K562 (cell line): Measurements from ENCODE around the gene SLC39A11.

ENCODE experiments used
- ATF1 ChIP-seq, 2 experiments: fragments of 450-650 bp in 1 of 2; IDR thresholded peaks; 2 replicates each; pipeline ENCODE4 v1.6.1; 2016; ENCODE audit warnings: missing compliant biosample characterization in 1 of 2, missing genetic modification characterization in 1 of 2
- BRF1 ChIP-seq: IDR thresholded peaks from 3 replicates; pipeline ENCODE4 v1.6.1; 2011; ENCODE audit warnings: borderline replicate concordance, mild to moderate bottlenecking; ENCODE audit not compliant: insufficient read length; ENCODE audit errors: extremely low read depth
- EP300 ChIP-seq: IDR thresholded peaks from 2 replicates; pipeline ENCODE4 v1.6.1; 2012; ENCODE audit warnings: low read length, improper control_type of control experiment
- EZH2 ChIP-seq: IDR thresholded peaks from 2 replicates; pipeline ENCODE4 v1.6.1; 2012; ENCODE audit warnings: low read depth, mild to moderate bottlenecking, inconsistent platforms, low read length, borderline replicate concordance
- HDAC8 ChIP-seq: fragments of 450-650 bp; IDR thresholded peaks from 2 replicates; pipeline ENCODE4 v1.6.1; 2016; ENCODE audit warnings: mild to moderate bottlenecking, missing genetic modification characterization, moderate library complexity, missing compliant biosample characterization
- MYC ChIP-seq, 2 experiments: fragments of 250-450 bp in 1 of 2; sonication (Bioruptor Pico) in 1 of 2; IDR thresholded peaks; 2 replicates each; pipeline versions ENCODE4 v1.5.1 to v1.6.1; 2012 to 2021; ENCODE audit warnings: low read depth in 2 of 2, borderline replicate concordance in 1 of 2, improper control_type of control experiment in 1 of 2, low read length in 1 of 2, mild to moderate bottlenecking in 1 of 2, moderate library complexity in 1 of 2
- POLR2A ChIP-seq: fragments of 450-650 bp; conservative IDR thresholded peaks from 2 replicates; pipeline ENCODE4 v1.6.1; 2016
- ZC3H11A ChIP-seq: IDR thresholded peaks from 2 replicates; pipeline ENCODE4 v1.6.1; 2012; ENCODE audit warnings: low read depth, low read length, improper control_type of control experiment
- ZNF274 ChIP-seq: IDR thresholded peaks from 2 replicates; pipeline ENCODE4 v1.6.1; 2011; ENCODE audit warnings: low read depth, mild to moderate bottlenecking, low read length, moderate library complexity, borderline replicate concordance
- TF ChIP-seq, protein P1 (sequence below), 3 experiments: IDR thresholded peaks in 2 of 3; conservative IDR thresholded peaks in 1 of 3; 2 replicates each; pipeline ENCODE4 v1.5.1; 2011 to 2012; ENCODE audit warnings: low read length in 3 of 3, mild to moderate bottlenecking in 3 of 3, control low read depth in 2 of 3, improper control_type of control experiment in 1 of 3, inconsistent platforms in 1 of 3, low read depth in 1 of 3, mixed read lengths in 1 of 3, moderate library complexity in 1 of 3; ENCODE audit not compliant: insufficient read depth in 2 of 3
- TF ChIP-seq, protein P2 (sequence below): sonication (generic); formaldehyde crosslinking; IDR thresholded peaks from 2 replicates; pipeline ENCODE4 v1.4.0; 2020; ENCODE audit warnings: mild to moderate bottlenecking, missing genetic modification reagents
- TF ChIP-seq, protein P3 (sequence below): IDR thresholded peaks from 3 replicates; pipeline ENCODE4 v1.6.1; 2011; ENCODE audit warnings: borderline replicate concordance, mild to moderate bottlenecking; ENCODE audit not compliant: insufficient read length, insufficient read depth

DNA sequence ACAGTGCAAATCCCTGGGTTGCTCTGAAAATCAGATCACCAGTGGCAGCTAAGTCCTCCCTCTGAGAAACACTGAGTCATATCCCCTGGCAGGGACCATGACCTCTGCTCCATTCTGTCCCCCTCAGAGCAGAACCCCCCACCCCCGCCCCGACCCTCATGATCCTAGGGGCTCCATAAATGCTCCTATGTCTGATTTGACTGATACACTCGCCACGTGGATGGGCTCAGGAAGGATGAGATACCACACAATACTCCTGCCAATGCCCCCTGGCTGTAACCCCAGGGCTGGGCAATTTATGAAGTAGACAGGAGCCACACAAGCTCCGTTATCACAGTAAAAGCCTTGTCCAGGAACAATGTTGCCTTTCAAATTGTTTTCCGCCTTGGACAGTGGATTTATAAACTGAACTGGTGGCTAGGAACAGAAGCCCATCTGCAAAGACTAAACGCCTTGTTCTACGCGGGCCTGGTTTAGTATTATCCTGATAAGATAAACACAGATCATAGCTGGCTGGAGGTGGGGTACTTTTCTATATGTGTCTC is 394.8 kb downstream of the SLC39A11 start:
- TF ChIP-seq BRF1: no peak
- no peak for TF ChIP-seq HDAC8 (tag)
- TF ChIP-seq, protein P1, sequence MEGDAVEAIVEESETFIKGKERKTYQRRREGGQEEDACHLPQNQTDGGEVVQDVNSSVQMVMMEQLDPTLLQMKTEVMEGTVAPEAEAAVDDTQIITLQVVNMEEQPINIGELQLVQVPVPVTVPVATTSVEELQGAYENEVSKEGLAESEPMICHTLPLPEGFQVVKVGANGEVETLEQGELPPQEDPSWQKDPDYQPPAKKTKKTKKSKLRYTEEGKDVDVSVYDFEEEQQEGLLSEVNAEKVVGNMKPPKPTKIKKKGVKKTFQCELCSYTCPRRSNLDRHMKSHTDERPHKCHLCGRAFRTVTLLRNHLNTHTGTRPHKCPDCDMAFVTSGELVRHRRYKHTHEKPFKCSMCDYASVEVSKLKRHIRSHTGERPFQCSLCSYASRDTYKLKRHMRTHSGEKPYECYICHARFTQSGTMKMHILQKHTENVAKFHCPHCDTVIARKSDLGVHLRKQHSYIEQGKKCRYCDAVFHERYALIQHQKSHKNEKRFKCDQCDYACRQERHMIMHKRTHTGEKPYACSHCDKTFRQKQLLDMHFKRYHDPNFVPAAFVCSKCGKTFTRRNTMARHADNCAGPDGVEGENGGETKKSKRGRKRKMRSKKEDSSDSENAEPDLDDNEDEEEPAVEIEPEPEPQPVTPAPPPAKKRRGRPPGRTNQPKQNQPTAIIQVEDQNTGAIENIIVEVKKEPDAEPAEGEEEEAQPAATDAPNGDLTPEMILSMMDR (IDR thresholded peaks at IDR 0.05 in 2 of 3, conservative IDR thresholded peaks at IDR 0.05 in 1 of 3; ENCODE audit: insufficient read depth in 2 of 3, low read depth in 1 of 3, low read length in 3 of 3): no peak
- TF ChIP-seq ZNF274: no peak
- no peak for TF ChIP-seq EP300
- TF ChIP-seq, protein P2, sequence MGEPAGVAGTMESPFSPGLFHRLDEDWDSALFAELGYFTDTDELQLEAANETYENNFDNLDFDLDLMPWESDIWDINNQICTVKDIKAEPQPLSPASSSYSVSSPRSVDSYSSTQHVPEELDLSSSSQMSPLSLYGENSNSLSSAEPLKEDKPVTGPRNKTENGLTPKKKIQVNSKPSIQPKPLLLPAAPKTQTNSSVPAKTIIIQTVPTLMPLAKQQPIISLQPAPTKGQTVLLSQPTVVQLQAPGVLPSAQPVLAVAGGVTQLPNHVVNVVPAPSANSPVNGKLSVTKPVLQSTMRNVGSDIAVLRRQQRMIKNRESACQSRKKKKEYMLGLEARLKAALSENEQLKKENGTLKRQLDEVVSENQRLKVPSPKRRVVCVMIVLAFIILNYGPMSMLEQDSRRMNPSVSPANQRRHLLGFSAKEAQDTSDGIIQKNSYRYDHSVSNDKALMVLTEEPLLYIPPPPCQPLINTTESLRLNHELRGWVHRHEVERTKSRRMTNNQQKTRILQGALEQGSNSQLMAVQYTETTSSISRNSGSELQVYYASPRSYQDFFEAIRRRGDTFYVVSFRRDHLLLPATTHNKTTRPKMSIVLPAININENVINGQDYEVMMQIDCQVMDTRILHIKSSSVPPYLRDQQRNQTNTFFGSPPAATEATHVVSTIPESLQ (CRISPR knock-in tag): no peak
- TF ChIP-seq EZH2: no peak
- TF ChIP-seq, protein P3, sequence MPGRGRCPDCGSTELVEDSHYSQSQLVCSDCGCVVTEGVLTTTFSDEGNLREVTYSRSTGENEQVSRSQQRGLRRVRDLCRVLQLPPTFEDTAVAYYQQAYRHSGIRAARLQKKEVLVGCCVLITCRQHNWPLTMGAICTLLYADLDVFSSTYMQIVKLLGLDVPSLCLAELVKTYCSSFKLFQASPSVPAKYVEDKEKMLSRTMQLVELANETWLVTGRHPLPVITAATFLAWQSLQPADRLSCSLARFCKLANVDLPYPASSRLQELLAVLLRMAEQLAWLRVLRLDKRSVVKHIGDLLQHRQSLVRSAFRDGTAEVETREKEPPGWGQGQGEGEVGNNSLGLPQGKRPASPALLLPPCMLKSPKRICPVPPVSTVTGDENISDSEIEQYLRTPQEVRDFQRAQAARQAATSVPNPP: no peak
- TF ChIP-seq MYC (IDR thresholded peaks at IDR 0.05; ENCODE audit: low read depth, low read length): no peak
- TF ChIP-seq MYC (CRISPR knock-in tag; IDR thresholded peaks at IDR 0.05; ENCODE audit: borderline replicate concordance, low read depth): no peak
- no peak for TF ChIP-seq POLR2A
- no peak for TF ChIP-seq ZC3H11A
- TF ChIP-seq ATF1 (CRISPR knock-in tag; IDR thresholded peaks at IDR 0.05): no peak
- no peak for TF ChIP-seq ATF1 (tag; IDR thresholded peaks at IDR 0.05)
